Caco-2 (cell line): ENCODE data around the gene NEURL1B. TPM values are rescaled to one million over a fixed set of nuclear protein-coding genes. Genes with fewer than 3 reads are reported as not detected.

Experiments used
- BruUV-seq: library from RNA; stranded (reverse); fragments of 400-500 nt; replicated peaks from 2 replicates; lab custom pipeline; 2021; lab: Mats Ljungman, UMichigan
- CTCF ChIA-PET: fragments of 300-600 bp; sonication (Branson Sonifier 250); formaldehyde crosslinking; loops from one replicate; lab custom pipeline; 2022; ENCODE audit warnings: antibody characterized with exemption; lab: Charles Lee
- POLR2A ChIA-PET: fragments of 300-600 bp; sonication (Branson Sonifier 250); formaldehyde crosslinking; loops from one replicate; lab custom pipeline; 2022; ENCODE audit warnings: antibody characterized with exemption; lab: Charles Lee
- DNase-seq, 2 experiments: peaks; one replicate each; pipeline versions ENCODE4 v3.0.0 to v3.0.0-alpha.2; 2020 to 2022
- H3K27me3 ChIP-seq: replicated peaks from 2 replicates; pipeline ENCODE4 v1.6.0; 2011; ENCODE audit warnings: low read length; ENCODE audit not compliant: control insufficient read depth, insufficient read depth
- H3K36me3 ChIP-seq: 2 replicates; pipeline ENCODE4 v1.5.1; 2011; ENCODE audit warnings: low read length; ENCODE audit not compliant: control insufficient read depth, insufficient read depth
- H3K4me1 ChIP-seq: fragments of 250-450 bp; sonication (Bioruptor Pico); 2 replicates; pipeline ENCODE4 v1.5.1; 2020; ENCODE audit warnings: mild to moderate bottlenecking
- H3K4me3 ChIP-seq: 2 replicates; pipeline ENCODE4 v1.5.1; 2011; ENCODE audit warnings: low read depth, mild to moderate bottlenecking, control low read depth, low read length
- H3K9me3 ChIP-seq: fragments of 250-450 bp; sonication (Bioruptor Pico); 2 replicates; pipeline ENCODE4 v1.5.1; 2020; ENCODE audit warnings: mild to moderate bottlenecking, moderate library complexity
- H3K27ac Mint-ChIP-seq: one replicate; pipeline ENCODE4 v1.8.0; 2022; ENCODE audit warnings: mixed read lengths; ENCODE audit not compliant: unreplicated experiment
- H3K27me3 Mint-ChIP-seq: one replicate; pipeline ENCODE4 v1.8.0; 2022; ENCODE audit warnings: mixed read lengths; ENCODE audit not compliant: insufficient read depth, unreplicated experiment
- H3K36me3 Mint-ChIP-seq: one replicate; pipeline ENCODE4 v1.8.0; 2022; ENCODE audit warnings: mild to moderate bottlenecking, mixed read lengths; ENCODE audit not compliant: insufficient read depth, unreplicated experiment
- H3K4me1 Mint-ChIP-seq: one replicate; pipeline ENCODE4 v1.8.0; 2022; ENCODE audit warnings: low read depth, mixed read lengths; ENCODE audit not compliant: unreplicated experiment
- H3K4me3 Mint-ChIP-seq: one replicate; pipeline ENCODE4 v1.8.0; 2022; ENCODE audit warnings: mild to moderate bottlenecking, moderate library complexity, mixed read lengths; ENCODE audit not compliant: unreplicated experiment
- H3K9me3 Mint-ChIP-seq: one replicate; pipeline ENCODE4 v1.8.0; 2022; ENCODE audit warnings: mixed read lengths; ENCODE audit not compliant: unreplicated experiment
- intact Hi-C: fragments of 100-400 bp; cut with micrococcal nuclease; formaldehyde crosslinking; loops from one replicate; pipeline ENCODE4 v1.10.0; 2022; ENCODE audit not compliant: unreplicated experiment
- total RNA-seq: library from RNA; stranded (reverse); gene quantifications from 2 replicates; pipeline ENCODE4 v1.2.3, GENCODE V29; 2022
- TF ChIP-seq, protein P1 (sequence below), 2 experiments: fragments of 200-600 bp in 1 of 2; IDR thresholded peaks; 1 replicate in 1 of 2; 2 replicates in 1 of 2; pipeline versions ENCODE4 v1.5.1 to v1.8.0; 2011 to 2022; ENCODE audit warnings: antibody characterized with exemption in 1 of 2, control low read depth in 1 of 2, inconsistent platforms in 1 of 2, low read depth in 1 of 2, low read length in 1 of 2, mild to moderate bottlenecking in 1 of 2, moderate library complexity in 1 of 2; ENCODE audit not compliant: insufficient read depth in 1 of 2, severe bottlenecking in 1 of 2, unreplicated experiment in 1 of 2

The NEURL1B gene
- total RNA-seq, 1 experiment from 2014 or later, result 7.6 TPM

DNA sequence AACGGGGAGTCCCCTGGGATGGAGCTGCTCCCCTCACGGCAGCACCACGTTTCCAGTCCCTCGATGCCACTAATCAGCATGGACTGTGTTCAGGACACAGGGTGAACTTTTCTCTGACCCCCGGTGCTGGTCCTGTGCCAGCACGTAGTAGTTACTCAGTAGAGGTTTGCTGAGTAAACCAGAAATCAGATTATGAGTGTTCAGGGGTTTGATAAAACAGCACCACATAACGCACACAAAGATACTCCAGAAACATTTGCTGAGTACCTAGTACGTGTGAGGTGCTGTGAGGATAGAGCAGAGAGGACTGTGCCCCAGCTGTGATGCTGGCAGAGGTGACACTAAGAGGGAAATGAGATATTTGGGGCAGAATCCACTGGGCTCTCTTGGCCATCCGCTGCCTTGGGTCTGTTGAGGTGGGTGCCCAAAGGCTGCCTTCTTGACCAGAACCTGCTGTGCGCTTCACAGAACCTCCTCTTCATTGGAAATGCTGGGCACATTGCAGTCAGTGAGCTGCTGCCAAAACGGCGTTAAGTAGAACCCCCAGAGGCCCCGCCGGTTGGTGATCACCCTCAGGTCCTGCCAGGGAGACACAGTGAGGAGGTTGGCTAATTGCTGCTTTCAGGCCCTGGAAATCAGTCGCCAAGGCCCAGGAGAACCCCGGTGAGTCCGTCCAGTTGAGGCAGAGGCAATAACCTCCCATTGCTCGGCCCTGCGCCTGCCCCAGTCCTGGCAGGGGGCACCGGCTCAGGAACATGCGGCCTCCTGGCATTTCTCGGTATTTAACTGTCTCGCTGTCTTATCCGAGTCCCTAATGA, 49.4 kb downstream of the NEURL1B start:
- no peaks in the 10 kb centered on the region for H3K36me3 ChIP-seq
- TF ChIP-seq, protein P1, sequence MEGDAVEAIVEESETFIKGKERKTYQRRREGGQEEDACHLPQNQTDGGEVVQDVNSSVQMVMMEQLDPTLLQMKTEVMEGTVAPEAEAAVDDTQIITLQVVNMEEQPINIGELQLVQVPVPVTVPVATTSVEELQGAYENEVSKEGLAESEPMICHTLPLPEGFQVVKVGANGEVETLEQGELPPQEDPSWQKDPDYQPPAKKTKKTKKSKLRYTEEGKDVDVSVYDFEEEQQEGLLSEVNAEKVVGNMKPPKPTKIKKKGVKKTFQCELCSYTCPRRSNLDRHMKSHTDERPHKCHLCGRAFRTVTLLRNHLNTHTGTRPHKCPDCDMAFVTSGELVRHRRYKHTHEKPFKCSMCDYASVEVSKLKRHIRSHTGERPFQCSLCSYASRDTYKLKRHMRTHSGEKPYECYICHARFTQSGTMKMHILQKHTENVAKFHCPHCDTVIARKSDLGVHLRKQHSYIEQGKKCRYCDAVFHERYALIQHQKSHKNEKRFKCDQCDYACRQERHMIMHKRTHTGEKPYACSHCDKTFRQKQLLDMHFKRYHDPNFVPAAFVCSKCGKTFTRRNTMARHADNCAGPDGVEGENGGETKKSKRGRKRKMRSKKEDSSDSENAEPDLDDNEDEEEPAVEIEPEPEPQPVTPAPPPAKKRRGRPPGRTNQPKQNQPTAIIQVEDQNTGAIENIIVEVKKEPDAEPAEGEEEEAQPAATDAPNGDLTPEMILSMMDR (IDR thresholded peaks at IDR 0.05; ENCODE audit: insufficient read depth in 1 of 2, low read depth in 1 of 2, low read length in 1 of 2, severe bottlenecking in 1 of 2, unreplicated experiment in 1 of 2), result no peak
- H3K27ac Mint-ChIP-seq, result no peak overlapping the region
- intact Hi-C loops, result no loop called here
- POLR2A ChIA-PET, result no interaction called here
- no peak overlapping the region for H3K4me3 Mint-ChIP-seq
- H3K4me1 ChIP-seq, result peaks cover 42% of the 10 kb centered on the region
- no peak for DNase-seq
- no peak overlapping the region for H3K4me3 ChIP-seq
- CTCF ChIA-PET, result no interaction called here
- BruUV-seq, result no TSS peak
- no peaks in the 10 kb centered on the region for H3K27me3 Mint-ChIP-seq
- no peaks in the 10 kb centered on the region for H3K9me3 ChIP-seq
- no peaks in the 10 kb centered on the region for H3K9me3 Mint-ChIP-seq
- peaks cover 17% of the 10 kb centered on the region for H3K36me3 Mint-ChIP-seq
- H3K27me3 ChIP-seq, result no peaks in the 10 kb centered on the region
- H3K4me1 Mint-ChIP-seq, result peaks cover 36% of the 10 kb centered on the region

DNA sequence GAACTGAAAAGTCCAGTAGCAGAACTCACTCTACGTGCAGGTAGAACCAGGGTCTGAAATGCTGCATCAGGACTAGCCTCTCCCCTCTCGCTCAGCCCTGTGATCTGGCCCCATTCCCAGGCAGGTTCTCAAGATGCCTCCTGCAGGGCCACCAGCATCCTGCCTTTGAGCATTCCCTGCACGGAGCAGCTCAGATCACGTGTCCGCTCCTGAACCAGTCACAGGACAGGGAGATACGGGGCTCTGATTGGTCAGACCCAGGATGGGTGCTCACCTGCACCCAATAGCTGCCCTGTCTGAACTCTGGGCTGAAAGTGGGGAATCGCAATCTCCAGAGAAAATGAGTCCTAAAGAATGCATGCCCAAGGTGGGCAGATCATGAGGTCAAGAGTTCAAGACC, 50.8 kb downstream of the NEURL1B start:
- Histone ChIP-seq H3K4me3 (no peak overlapping the region), H3K9me3 (no peaks in the 10 kb centered on the region), H3K36me3 (no peaks in the 10 kb centered on the region), H3K27me3 (no peaks in the 10 kb centered on the region), H3K4me1 (peaks cover 48% of the 10 kb centered on the region)
- Mint-ChIP-seq H3K9me3 (no peaks in the 10 kb centered on the region), H3K36me3 (peaks cover 17% of the 10 kb centered on the region), H3K27ac (no peak overlapping the region), H3K27me3 (no peaks in the 10 kb centered on the region), H3K4me3 (no peak overlapping the region), H3K4me1 (peaks cover 37% of the 10 kb centered on the region)
- CTCF ChIA-PET, result no interaction called here
- no peak for DNase-seq
- POLR2A ChIA-PET, result no interaction called here
- TF ChIP-seq, protein P1 (IDR thresholded peaks at IDR 0.05; ENCODE audit: insufficient read depth in 1 of 2, low read depth in 1 of 2, low read length in 1 of 2, severe bottlenecking in 1 of 2, unreplicated experiment in 1 of 2), result no peak
- intact Hi-C loops, result no loop called here
- no TSS peak for BruUV-seq

DNA sequence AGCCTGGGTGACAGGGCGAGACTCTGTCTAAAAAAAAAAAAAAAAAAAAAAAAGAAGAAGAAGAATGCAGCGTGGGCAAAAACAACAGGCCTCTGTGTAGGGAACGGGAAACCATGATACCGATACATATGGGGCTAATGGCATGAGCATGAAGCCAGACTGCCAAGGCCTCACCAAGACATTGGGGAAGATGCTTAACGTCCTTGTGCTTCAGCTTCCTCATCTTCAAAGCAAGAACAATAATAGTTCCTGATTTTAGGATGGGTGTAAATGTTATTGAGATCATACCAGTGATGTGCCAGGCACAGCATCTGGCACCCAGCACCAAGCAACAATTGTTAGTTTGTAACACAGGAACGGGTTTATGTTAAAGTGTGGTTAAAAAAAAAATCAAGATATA, 51.4 kb downstream of the NEURL1B start:
- no peak overlapping the region for H3K27ac Mint-ChIP-seq
- H3K4me1 Mint-ChIP-seq, result peaks cover 39% of the 10 kb centered on the region
- H3K27me3 ChIP-seq, result no peaks in the 10 kb centered on the region
- peaks cover 20% of the 10 kb centered on the region for H3K36me3 Mint-ChIP-seq
- H3K9me3 Mint-ChIP-seq, result no peaks in the 10 kb centered on the region
- BruUV-seq, result no TSS peak
- H3K36me3 ChIP-seq, result no peaks in the 10 kb centered on the region
- ChIA-PET CTCF (no interaction called here), POLR2A (no interaction called here)
- H3K27me3 Mint-ChIP-seq, result no peaks in the 10 kb centered on the region
- H3K4me1 ChIP-seq, result peaks cover 49% of the 10 kb centered on the region
- intact Hi-C loops, result no loop called here
- no peak overlapping the region for H3K4me3 Mint-ChIP-seq
- TF ChIP-seq, protein P1 (IDR thresholded peaks at IDR 0.05; ENCODE audit: insufficient read depth in 1 of 2, low read depth in 1 of 2, low read length in 1 of 2, severe bottlenecking in 1 of 2, unreplicated experiment in 1 of 2), result no peak
- no peaks in the 10 kb centered on the region for H3K9me3 ChIP-seq
- no peak overlapping the region for H3K4me3 ChIP-seq
- DNase-seq, result no peak
